Central memory CD8-positive, alpha-beta T cell (primary cell): Measurements from ENCODE around the gene COLEC11.

Experiments
- ATAC-seq: fragments of 150-1000 bp; cut with Tn5 transposase; replicated peaks from 2 replicates; pipeline ENCODE4 v1.10.0; 2022; ENCODE audit warnings: mild to moderate bottlenecking, moderate FRiP score, moderate number of reproducible peaks; ENCODE audit not compliant: poor library complexity, severe bottlenecking; ENCODE audit errors: extremely low read depth
- DNase-seq, 2 donors: peaks; one replicate each; pipeline ENCODE4 v3.0.0; 2021; ENCODE audit warnings: low spot score in 2 of 2
- H3K27ac Mint-ChIP-seq: one replicate; pipeline ENCODE4 v1.8.0; 2022; ENCODE audit warnings: low read depth, mild to moderate bottlenecking, moderate library complexity, mixed read lengths
- H3K27me3 Mint-ChIP-seq: one replicate; pipeline ENCODE4 v1.8.0; 2022; ENCODE audit warnings: mixed read lengths
- H3K36me3 Mint-ChIP-seq: one replicate; pipeline ENCODE4 v1.8.0; 2022; ENCODE audit warnings: mild to moderate bottlenecking, moderate library complexity, mixed read lengths; ENCODE audit not compliant: insufficient read depth
- H3K4me1 Mint-ChIP-seq: one replicate; pipeline ENCODE4 v1.8.0; 2022; ENCODE audit warnings: mixed read lengths
- H3K4me3 Mint-ChIP-seq: one replicate; pipeline ENCODE4 v1.8.0; 2022; ENCODE audit warnings: mild to moderate bottlenecking, moderate library complexity, mixed read lengths
- H3K9me3 Mint-ChIP-seq: one replicate; pipeline ENCODE4 v1.8.0; 2022; ENCODE audit warnings: mixed read lengths

The COLEC11 gene

GRCh38 chr2:3643371-3644245 is 48.7 kb downstream of the COLEC11 start:
- H3K4me3 Mint-ChIP-seq, result no peak overlapping the region
- ATAC-seq (no peak), DNase-seq (no peak)
- H3K36me3 Mint-ChIP-seq, result no peaks in the 10 kb centered on the region
- no peaks in the 10 kb centered on the region for H3K9me3 Mint-ChIP-seq
- no peak overlapping the region for H3K27ac Mint-ChIP-seq
- H3K4me1 Mint-ChIP-seq, result no peaks in the 10 kb centered on the region
- H3K27me3 Mint-ChIP-seq, result no peaks in the 10 kb centered on the region

DNA sequence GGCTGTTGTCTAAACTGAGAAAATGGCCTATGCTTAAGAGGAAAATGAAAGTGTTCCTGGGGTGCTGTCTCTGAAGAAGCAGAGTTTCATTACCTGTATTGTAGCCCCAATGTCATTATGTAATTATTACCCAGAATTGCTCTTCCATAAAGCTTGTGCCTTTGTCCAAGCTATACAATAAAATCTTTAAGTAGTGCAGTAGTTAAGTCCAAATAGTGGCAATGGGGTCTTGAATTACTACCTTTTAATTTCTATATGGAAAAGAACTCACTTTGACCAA is 49.3 kb downstream of the COLEC11 start:
- DNase-seq (no peak), ATAC-seq (no peak)
- H3K4me3 Mint-ChIP-seq, result no peak overlapping the region
- H3K4me1 Mint-ChIP-seq, result no peaks in the 10 kb centered on the region
- H3K27me3 Mint-ChIP-seq, result no peaks in the 10 kb centered on the region
- H3K9me3 Mint-ChIP-seq, result no peaks in the 10 kb centered on the region
- H3K36me3 Mint-ChIP-seq, result no peaks in the 10 kb centered on the region
- H3K27ac Mint-ChIP-seq, result no peak overlapping the region

- Mint-ChIP-seq H3K36me3 (no peaks in the 10 kb centered on the region), H3K4me3 (no peak overlapping the region), H3K27ac (no peak overlapping the region), H3K9me3 (no peaks in the 10 kb centered on the region), H3K4me1 (no peaks in the 10 kb centered on the region), H3K27me3 (no peaks in the 10 kb centered on the region)
- no peak for DNase-seq
- ATAC-seq, result no peak
Measured at GRCh38 chr2:3644891-3645605, 50.1 kb downstream of the COLEC11 start.

DNA sequence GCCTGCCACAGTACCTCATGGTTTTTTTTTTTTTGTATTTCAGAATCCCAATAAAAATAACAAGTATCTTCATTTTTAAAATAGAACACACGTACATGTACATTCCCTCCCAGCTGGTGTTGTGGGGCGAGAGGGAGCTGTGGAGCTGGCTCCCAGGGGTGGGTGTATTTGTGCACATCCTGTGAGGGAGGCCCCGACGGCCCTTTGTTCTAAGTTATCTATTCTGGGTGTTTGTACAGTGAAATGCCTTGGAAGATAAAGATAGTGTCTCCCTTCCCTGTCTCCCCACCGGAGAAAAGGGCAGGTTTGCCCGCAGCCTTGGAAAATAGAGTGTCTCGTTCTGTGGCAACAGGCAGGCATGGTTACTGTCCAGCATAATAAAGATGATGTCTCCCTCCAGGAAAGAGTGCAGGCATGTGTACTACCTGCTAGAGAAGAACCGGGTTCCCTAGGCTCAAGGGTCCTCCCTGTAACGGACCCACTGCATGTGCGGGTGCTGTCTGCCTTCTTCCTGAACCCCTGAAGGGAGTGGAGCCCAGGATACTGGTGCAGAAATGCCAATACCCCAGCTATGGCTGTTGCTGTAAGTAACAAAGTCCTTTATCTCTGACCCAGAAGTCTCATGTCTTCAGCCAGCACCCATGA is 51.0 kb downstream of the COLEC11 start:
- Mint-ChIP-seq H3K27me3 (peaks cover 4% of the 10 kb centered on the region), H3K36me3 (no peaks in the 10 kb centered on the region)

DNA sequence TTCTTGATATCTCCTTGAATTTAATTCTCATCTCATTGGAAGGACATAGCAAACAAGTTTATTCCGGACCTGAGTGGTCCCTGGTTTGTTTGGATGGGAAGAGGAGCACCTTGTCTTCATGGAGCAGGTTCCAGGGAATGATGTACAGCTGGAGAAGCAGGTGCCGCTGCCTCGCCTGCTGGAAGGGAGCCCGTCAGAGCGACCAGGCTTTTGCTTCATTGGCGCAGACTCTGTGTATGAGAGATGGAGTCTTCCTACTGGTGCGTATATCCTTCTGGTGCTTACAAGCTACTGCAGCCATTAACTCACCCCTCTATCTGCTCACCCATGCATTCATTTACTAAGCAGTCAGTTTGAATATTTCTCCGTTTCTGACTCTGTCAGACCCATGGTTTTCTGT is 51.5 kb downstream of the COLEC11 start:
- Mint-ChIP-seq H3K4me3 (no peak overlapping the region), H3K9me3 (no peaks in the 10 kb centered on the region), H3K36me3 (peaks cover 3% of the 10 kb centered on the region), H3K27me3 (peaks cover 9% of the 10 kb centered on the region), H3K4me1 (peaks cover 8% of the 10 kb centered on the region), H3K27ac (no peak overlapping the region)
- DNase-seq, result no peak
- ATAC-seq, result no peak

More for the DNA sequence above, 51.0 kb downstream of the COLEC11 start:
- Mint-ChIP-seq H3K27ac (no peak overlapping the region), H3K9me3 (no peaks in the 10 kb centered on the region), H3K4me3 (no peak overlapping the region), H3K4me1 (peaks cover 2% of the 10 kb centered on the region)
- no peak for DNase-seq
- no peak for ATAC-seq

- peaks cover 4% of the 10 kb centered on the region for H3K36me3 Mint-ChIP-seq
- DNase-seq, result no peak
- no peaks in the 10 kb centered on the region for H3K9me3 Mint-ChIP-seq
- H3K27me3 Mint-ChIP-seq, result peaks cover 10% of the 10 kb centered on the region
- H3K4me3 Mint-ChIP-seq, result no peak overlapping the region
- peaks cover 15% of the 10 kb centered on the region for H3K4me1 Mint-ChIP-seq
- ATAC-seq, result no peak
- no peak overlapping the region for H3K27ac Mint-ChIP-seq
Measured at GRCh38 chr2:3647246-3647645, 52.3 kb downstream of the COLEC11 start.

DNA sequence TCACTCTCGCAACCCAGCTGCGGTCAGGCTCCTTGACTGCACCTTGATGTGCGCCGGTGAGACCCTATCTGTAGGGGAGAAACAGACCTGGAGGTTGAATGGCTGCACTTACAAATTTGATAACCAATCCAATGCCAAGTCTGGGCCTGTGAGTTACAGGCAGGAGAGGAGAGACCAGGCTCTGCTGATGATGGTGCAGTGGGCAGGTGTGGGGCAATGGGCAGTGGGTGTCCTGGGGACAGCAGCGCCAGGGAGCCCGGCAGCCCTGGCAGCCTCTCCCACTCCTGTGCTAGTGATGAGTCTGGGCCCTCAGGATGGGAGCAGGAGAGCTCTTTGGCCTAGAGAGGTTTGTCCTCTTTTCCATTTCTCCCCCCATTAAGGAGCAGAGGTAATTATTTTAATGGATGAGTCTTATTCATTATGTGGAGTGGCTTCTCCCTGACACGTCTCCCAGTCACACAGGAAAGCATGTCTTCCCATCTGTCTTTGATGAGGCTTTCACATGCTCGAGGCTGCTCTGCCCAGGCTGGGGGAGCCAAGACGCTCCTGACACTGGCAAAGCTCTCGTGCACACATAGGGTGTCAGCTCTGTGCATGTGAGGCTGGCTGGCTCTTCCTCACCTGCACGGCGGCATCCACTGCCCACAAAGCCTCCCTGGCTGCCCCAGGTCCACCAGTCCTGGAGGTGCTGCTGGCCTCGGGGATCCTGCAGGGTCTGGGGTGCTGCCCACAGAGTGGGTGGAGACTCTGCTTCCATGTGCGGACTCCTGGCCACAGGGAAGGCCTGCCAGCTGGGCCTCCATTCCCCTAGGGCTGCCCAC is 53.1 kb downstream of the COLEC11 start:
- Mint-ChIP-seq H3K27ac (no peak overlapping the region), H3K36me3 (peaks cover 4% of the 10 kb centered on the region), H3K9me3 (no peaks in the 10 kb centered on the region), H3K4me3 (no peak overlapping the region), H3K27me3 (peaks cover 10% of the 10 kb centered on the region), H3K4me1 (peaks cover 15% of the 10 kb centered on the region)
- no peak for ATAC-seq
- no peak for DNase-seq

DNA sequence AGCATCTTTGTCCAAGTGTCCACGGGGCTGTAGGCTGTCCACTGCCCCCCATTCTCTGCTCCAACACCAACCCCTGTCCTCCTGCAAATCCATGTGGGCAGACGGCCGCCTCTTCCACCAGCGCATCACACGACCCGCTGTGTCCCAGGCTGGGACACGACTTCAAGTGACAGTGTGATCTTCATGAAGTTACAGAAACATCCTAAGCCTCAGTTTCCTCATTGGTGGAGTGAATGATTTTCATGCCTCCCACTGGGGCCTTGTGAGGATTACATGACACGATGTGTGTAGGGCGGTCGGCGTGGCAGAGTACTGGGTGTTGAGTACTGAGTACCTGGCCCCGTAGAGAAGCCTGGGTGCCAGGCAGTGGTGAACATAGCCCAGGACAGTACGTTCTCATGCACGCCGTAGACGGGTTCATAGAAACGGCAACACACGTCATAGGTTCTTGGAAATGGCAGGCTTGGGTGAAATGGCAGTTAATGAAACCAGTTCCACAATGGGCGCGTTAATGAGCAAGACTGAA is 53.8 kb downstream of the COLEC11 start:
- peaks cover 4% of the 10 kb centered on the region for H3K36me3 Mint-ChIP-seq
- no peaks in the 10 kb centered on the region for H3K9me3 Mint-ChIP-seq
- no peak overlapping the region for H3K27ac Mint-ChIP-seq
- no peak for DNase-seq
- H3K27me3 Mint-ChIP-seq, result peaks cover 10% of the 10 kb centered on the region
- ATAC-seq, result no peak
- no peak overlapping the region for H3K4me3 Mint-ChIP-seq
- peaks cover 15% of the 10 kb centered on the region for H3K4me1 Mint-ChIP-seq

DNA sequence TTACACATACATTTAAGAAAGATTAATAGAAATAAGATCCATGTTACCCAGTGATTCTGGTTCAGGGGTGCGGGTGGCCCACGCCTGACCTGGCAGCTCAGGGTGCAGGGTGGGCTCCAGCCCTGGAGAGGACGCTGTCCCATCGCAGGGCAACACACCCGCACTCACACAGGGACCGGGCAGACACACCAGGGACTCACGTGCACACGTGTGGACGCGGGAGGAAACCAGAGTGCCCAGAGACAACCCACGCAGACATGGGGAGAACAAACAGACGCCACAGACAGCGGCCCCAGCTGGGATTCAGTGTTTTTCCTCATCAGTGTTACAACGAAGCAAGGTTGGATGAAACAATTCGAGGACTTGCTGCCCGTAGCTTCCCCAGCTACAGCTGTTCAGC is 54.7 kb downstream of the COLEC11 start:
- H3K27ac Mint-ChIP-seq, result no peak overlapping the region
- H3K4me3 Mint-ChIP-seq, result no peak overlapping the region

DNA sequence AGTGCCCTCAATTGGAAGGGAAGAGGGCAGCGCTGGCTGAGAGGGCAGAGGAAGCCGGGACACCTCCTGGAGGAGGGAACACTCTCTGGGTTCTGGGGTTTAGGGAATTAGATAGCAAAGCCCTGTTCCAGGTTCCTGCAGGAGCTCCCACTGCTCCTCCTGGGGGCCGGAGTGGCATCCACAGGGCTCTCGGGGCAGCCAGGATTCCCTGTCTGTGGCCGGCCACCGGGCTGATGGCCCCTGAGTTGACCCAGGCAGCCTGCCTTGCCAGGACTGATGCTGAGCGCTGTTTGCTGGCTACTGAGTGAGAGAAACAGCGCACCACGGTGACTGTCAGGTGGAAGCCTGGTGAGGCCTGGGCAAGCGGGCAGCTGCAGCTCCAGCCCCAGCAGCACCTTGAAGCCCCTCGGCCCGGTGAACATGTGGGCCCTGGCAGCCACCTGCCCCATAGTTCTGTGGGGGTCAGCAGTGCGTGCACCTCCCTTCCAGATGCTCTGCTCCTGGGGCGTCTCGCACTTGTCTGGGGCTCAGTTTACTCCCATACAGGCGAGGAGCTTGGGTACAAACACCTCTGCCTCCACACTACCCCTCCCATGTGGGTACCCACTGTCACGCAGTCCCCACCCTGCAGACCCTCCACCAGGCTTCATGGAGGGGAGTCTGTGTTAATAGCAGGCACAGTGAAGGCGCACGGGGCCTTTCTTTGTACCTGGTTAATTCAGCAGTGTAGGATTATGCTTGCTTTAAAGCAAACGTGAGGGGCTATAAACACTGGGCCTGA is 55.4 kb downstream of the COLEC11 start:
- peak overlapping the region; percentile 97 for H3K27ac Mint-ChIP-seq
- H3K9me3 Mint-ChIP-seq, result no peaks in the 10 kb centered on the region
- peaks cover 15% of the 10 kb centered on the region for H3K4me1 Mint-ChIP-seq
- peaks cover 10% of the 10 kb centered on the region for H3K27me3 Mint-ChIP-seq
- H3K36me3 Mint-ChIP-seq, result peaks cover 4% of the 10 kb centered on the region
- no peak for ATAC-seq
- peak overlapping the region; percentile 82 for H3K4me3 Mint-ChIP-seq
- no peak for DNase-seq

More for the DNA sequence above, 54.7 kb downstream of the COLEC11 start:
- peaks cover 10% of the 10 kb centered on the region for H3K27me3 Mint-ChIP-seq
- DNase-seq, result no peak
- no peaks in the 10 kb centered on the region for H3K9me3 Mint-ChIP-seq
- H3K4me1 Mint-ChIP-seq, result peaks cover 15% of the 10 kb centered on the region
- H3K36me3 Mint-ChIP-seq, result peaks cover 4% of the 10 kb centered on the region
- no peak for ATAC-seq

GRCh38 chr2:3651691-3652648 is 57.1 kb downstream of the COLEC11 start:
- DNase-seq (peak; percentile 39 to 50), ATAC-seq (peak; percentile 71)
- peak overlapping the region; percentile 97 for H3K27ac Mint-ChIP-seq
- peaks cover 10% of the 10 kb centered on the region for H3K27me3 Mint-ChIP-seq
- H3K9me3 Mint-ChIP-seq, result no peaks in the 10 kb centered on the region
- H3K4me3 Mint-ChIP-seq, result peak overlapping the region; percentile 82
- H3K4me1 Mint-ChIP-seq, result peaks cover 15% of the 10 kb centered on the region
- H3K36me3 Mint-ChIP-seq, result peaks cover 4% of the 10 kb centered on the region
